GM12878 (cell line): ENCODE results near the gene TAS1R2. TPM values are rescaled to one million over a fixed set of nuclear protein-coding genes. Genes with fewer than 3 reads are reported as not detected.

Experiments
- KAT2A ChIP-seq: conservative IDR thresholded peaks from 2 replicates; pipeline ENCODE4 v1.6.1; 2011; ENCODE audit warnings: low read depth, low read length; ENCODE audit not compliant: control insufficient read depth
- polyA plus RNA-seq, 11 experiments: library from polyadenylated mRNA; depleted of rRNA in 4 of 11; unstranded in 6 of 11; stranded (reverse) in 5 of 11; fragments of >200 nt; fragmentation: Nextera tagmentation in 4 of 11; fragmentation: Illumina TruSeq in 1 of 11; extraction: Ambion mirVana in 4 of 11; extraction: Trizol in 1 of 11; gene quantifications; 1 replicate in 1 of 11; 2 replicates in 10 of 11; pipeline versions ENCODE4 v1.2.1 to v1.2.3, GENCODE V29; 2011 to 2016; ENCODE audit warnings: inconsistent platforms in 2 of 11, missing spikeins in 2 of 11, low read depth in 1 of 11
- total RNA-seq, 4 experiments: library from RNA; depleted of rRNA in 3 of 4; stranded (reverse); fragments of >200 nt in 3 of 4; fragmentation: Illumina TruSeq in 1 of 4; extraction: Trizol in 1 of 4; gene quantifications; 2 replicates each; pipeline versions ENCODE4 v1.2.1 to v1.2.3, GENCODE V29; 2013 to 2021
- TF ChIP-seq, protein P1 (sequence below): IDR thresholded peaks from 2 replicates; pipeline ENCODE4 v1.6.1; 2011; ENCODE audit warnings: borderline replicate concordance, low read depth, mild to moderate bottlenecking, moderate library complexity, mixed read lengths, low read length; ENCODE audit not compliant: insufficient read depth; ENCODE audit errors: extremely low read length
- TF ChIP-seq, protein P2 (sequence below): fragments of 450-650 bp; IDR thresholded peaks from 2 replicates; pipeline ENCODE4 v1.6.1; 2017; ENCODE audit warnings: borderline replicate concordance
- TF ChIP-seq, protein P3 (sequence below): fragments of 450-650 bp; IDR thresholded peaks from 2 replicates; pipeline ENCODE4 v1.6.1; 2017; ENCODE audit warnings: mild to moderate bottlenecking, moderate library complexity

Gene TAS1R2
- total and polyA plus RNA-seq, 10 of the 15 experiments (the other 5 are each of a cell fraction or from before 2014, with no cell fraction given) = not detected

DNA sequence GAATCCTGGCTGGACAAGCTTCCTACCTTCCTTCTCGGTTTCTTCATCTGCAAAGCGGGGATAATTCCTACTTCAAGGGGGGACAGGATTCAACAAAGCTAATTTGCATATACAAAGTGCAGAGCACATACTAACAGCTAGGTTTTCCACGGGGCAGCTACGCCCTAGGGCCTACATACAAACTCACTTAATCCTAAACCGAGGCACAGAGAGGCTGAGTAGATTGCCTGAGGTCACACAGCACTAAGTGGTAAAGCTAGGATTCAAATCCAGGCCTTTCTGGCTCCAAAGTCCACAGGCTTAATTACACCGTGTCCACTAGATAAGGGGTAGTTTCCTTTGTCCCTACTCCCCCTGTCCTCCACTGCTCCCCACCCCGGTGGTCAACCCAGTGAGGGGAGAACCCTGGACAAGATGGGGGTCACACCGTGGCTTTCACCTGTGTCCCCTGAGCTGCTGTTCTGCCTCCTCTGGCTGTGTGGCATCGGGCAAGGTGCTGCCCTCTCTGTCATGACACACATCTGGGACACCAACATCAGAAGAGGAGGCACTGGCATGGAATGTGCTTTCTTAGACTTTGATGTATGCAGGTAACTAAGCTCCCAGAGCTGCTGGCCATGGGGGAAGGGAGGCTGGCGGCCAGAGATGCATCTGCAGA lies 44.5 kb downstream of the TAS1R2 start (continued):
- no peak for TF ChIP-seq KAT2A
- TF ChIP-seq, protein P1, sequence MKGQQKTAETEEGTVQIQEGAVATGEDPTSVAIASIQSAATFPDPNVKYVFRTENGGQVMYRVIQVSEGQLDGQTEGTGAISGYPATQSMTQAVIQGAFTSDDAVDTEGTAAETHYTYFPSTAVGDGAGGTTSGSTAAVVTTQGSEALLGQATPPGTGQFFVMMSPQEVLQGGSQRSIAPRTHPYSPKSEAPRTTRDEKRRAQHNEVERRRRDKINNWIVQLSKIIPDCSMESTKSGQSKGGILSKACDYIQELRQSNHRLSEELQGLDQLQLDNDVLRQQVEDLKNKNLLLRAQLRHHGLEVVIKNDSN = no peak
- TF ChIP-seq, protein P2, sequence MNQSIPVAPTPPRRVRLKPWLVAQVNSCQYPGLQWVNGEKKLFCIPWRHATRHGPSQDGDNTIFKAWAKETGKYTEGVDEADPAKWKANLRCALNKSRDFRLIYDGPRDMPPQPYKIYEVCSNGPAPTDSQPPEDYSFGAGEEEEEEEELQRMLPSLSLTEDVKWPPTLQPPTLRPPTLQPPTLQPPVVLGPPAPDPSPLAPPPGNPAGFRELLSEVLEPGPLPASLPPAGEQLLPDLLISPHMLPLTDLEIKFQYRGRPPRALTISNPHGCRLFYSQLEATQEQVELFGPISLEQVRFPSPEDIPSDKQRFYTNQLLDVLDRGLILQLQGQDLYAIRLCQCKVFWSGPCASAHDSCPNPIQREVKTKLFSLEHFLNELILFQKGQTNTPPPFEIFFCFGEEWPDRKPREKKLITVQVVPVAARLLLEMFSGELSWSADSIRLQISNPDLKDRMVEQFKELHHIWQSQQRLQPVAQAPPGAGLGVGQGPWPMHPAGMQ = no peak
- TF ChIP-seq, protein P3, sequence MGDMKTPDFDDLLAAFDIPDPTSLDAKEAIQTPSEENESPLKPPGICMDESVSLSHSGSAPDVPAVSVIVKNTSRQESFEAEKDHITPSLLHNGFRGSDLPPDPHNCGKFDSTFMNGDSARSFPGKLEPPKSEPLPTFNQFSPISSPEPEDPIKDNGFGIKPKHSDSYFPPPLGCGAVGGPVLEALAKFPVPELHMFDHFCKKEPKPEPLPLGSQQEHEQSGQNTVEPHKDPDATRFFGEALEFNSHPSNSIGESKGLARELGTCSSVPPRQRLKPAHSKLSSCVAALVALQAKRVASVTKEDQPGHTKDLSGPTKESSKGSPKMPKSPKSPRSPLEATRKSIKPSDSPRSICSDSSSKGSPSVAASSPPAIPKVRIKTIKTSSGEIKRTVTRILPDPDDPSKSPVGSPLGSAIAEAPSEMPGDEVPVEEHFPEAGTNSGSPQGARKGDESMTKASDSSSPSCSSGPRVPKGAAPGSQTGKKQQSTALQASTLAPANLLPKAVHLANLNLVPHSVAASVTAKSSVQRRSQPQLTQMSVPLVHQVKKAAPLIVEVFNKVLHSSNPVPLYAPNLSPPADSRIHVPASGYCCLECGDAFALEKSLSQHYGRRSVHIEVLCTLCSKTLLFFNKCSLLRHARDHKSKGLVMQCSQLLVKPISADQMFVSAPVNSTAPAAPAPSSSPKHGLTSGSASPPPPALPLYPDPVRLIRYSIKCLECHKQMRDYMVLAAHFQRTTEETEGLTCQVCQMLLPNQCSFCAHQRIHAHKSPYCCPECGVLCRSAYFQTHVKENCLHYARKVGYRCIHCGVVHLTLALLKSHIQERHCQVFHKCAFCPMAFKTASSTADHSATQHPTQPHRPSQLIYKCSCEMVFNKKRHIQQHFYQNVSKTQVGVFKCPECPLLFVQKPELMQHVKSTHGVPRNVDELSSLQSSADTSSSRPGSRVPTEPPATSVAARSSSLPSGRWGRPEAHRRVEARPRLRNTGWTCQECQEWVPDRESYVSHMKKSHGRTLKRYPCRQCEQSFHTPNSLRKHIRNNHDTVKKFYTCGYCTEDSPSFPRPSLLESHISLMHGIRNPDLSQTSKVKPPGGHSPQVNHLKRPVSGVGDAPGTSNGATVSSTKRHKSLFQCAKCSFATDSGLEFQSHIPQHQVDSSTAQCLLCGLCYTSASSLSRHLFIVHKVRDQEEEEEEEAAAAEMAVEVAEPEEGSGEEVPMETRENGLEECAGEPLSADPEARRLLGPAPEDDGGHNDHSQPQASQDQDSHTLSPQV = no peak
